Right ventricle myocardium superior (tissue), 1 donor: ENCODE data around the gene FOXC1. TPM values are rescaled to one million over a fixed set of nuclear protein-coding genes. Genes with fewer than 3 reads are reported as not detected.

Experiments
- ATAC-seq: fragments of 200-7000 bp; cut with Tn5 transposase; one replicate; pipeline ENCODE4 v1.9.1; 2020; ENCODE audit warnings: mild to moderate bottlenecking; ENCODE audit not compliant: poor library complexity
- DNase-seq: peaks from one replicate; pipeline ENCODE4 v3.0.0-alpha.2; 2020
- intact Hi-C: fragments of 100-400 bp; cut with DNase I; formaldehyde crosslinking; loops from one replicate; pipeline ENCODE4 v1.11.2; 2022
- long read RNA-seq: library from polyadenylated mRNA; unstranded; transcript quantifications from one replicate; pipeline ENCODE4 v2.0.0, GENCODE V29; 2021
- total RNA-seq: library from RNA; stranded (reverse); fragmentation: NEBNext Ultra II Directional; extraction: Animal tissue kit (Norgen Biotek cat#: 25700); gene quantifications from one replicate; pipeline ENCODE4 v1.2.1, GENCODE V29; 2021
- donor health status: DM: no; HTN: yes; CAD: no; lungs with severe emphysema.

FOXC1 gene
- 3.5 TPM for total RNA-seq
- long read RNA-seq, partial matches to known transcripts: 0 of 3 reads
- long read RNA-seq, other reads (novel, unspliced or antisense): 0 of 3 reads

- peak; percentile 92 for DNase-seq
- intact Hi-C loops: loop anchor here (5.0 kb wide), 1 partner anchor 1022 kb away; no protein-coding TSS in a partner anchor
- ATAC-seq: peak; percentile 93
Measured at GRCh38 chr6:1609648-1610496, at the start of gene FOXC1. TSS of gene FOXC1 (plus strand) at chr6:1609915. CDS start at chr6:1610446, 531 bp downstream.

GRCh38 chr6:1560281-1561058, 49.2 kb upstream of the FOXC1 start:
- DNase-seq: no peak
- ATAC-seq: no peak
- intact Hi-C loops: no loop called here

- DNase-seq: no peak
- intact Hi-C loops: no loop called here
- no peak for ATAC-seq
Measured at GRCh38 chr6:1561355-1561754, 48.4 kb upstream of the FOXC1 start.

GRCh38 chr6:1562171-1562955, 47.4 kb upstream of the FOXC1 start:
- no peak for DNase-seq
- intact Hi-C loops: no loop called here
- no peak for ATAC-seq

- no peak for ATAC-seq
- intact Hi-C loops: no loop called here
Measured at GRCh38 chr6:1569377-1569776, 40.3 kb upstream of the FOXC1 start.

GRCh38 chr6:1570848-1571247, 38.9 kb upstream of the FOXC1 start:
- DNase-seq: no peak
- intact Hi-C loops: no loop called here
- ATAC-seq: no peak

More at GRCh38 chr6:1569377-1569776, 40.3 kb upstream of the FOXC1 start:
- no peak for DNase-seq

GRCh38 chr6:1572892-1573291, 36.8 kb upstream of the FOXC1 start:
- intact Hi-C loops: no loop called here
- ATAC-seq: peak; percentile 39
- no peak for DNase-seq

GRCh38 chr6:1574083-1574761, 35.5 kb upstream of the FOXC1 start:
- intact Hi-C loops: no loop called here
- DNase-seq (no peak), ATAC-seq (peak; percentile 54)

- no peak for ATAC-seq
- intact Hi-C loops: no loop called here
- no peak for DNase-seq
Measured at GRCh38 chr6:1574890-1575209, 34.9 kb upstream of the FOXC1 start.

- DNase-seq (no peak), ATAC-seq (peak; percentile 58)
- intact Hi-C loops: no loop called here
Measured at GRCh38 chr6:1575210-1576041, 34.3 kb upstream of the FOXC1 start.

- intact Hi-C loops: no loop called here
- ATAC-seq (no peak), DNase-seq (no peak)
Measured at GRCh38 chr6:1576166-1576565, 33.5 kb upstream of the FOXC1 start.

- ATAC-seq (no peak), DNase-seq (no peak)
- intact Hi-C loops: no loop called here
Measured at GRCh38 chr6:1576711-1577110, 33.0 kb upstream of the FOXC1 start.

GRCh38 chr6:1577146-1577680, 32.5 kb upstream of the FOXC1 start:
- ATAC-seq (no peak), DNase-seq (no peak)
- intact Hi-C loops: no loop called here

GRCh38 chr6:1577896-1578745, 31.6 kb upstream of the FOXC1 start:
- no peak for ATAC-seq
- intact Hi-C loops: no loop called here
- no peak for DNase-seq

GRCh38 chr6:1579096-1579495, 30.6 kb upstream of the FOXC1 start:
- ATAC-seq: no peak
- intact Hi-C loops: no loop called here
- DNase-seq: no peak

- intact Hi-C loops: no loop called here
- ATAC-seq (no peak), DNase-seq (no peak)
Measured at GRCh38 chr6:1580109-1580508, 29.6 kb upstream of the FOXC1 start.

GRCh38 chr6:1580585-1580984, 29.1 kb upstream of the FOXC1 start:
- DNase-seq (no peak), ATAC-seq (no peak)
- intact Hi-C loops: no loop called here
